Measurements from ENCODE around the gene GSTM4.
"Not testable (repeated sequence)": the region's sequence is repeated elsewhere in the genome, so short reads cannot be mapped to it uniquely, and the experiment has no call there.

The GSTM4 gene

GRCh38 chr1:109660691-109661026, 4.8 kb downstream of the GSTM4 start:
- DNase-seq: not testable (repeated sequence)

DNA sequence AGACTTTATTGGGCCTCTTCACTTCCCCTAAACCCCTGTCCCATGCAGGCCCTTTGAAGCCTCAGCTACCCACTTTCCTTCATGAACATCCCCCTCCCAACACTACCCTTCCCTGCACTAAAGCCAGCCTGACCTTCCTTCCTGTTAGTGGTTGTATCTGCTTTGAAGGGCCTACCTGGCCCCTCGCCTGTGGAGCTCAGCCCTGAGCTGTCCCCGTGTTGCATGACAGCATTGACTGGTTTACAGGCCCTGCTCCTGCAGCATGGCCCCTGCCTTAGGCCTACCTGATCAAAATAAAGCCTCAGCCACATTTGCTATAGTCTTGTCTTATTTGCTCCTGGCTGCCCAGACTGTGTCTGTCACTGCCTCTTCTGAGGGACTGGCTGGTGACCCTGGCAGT, 5.5 kb downstream of the GSTM4 start:
- DNase-seq: no peak

GRCh38 chr1:109664671-109665070, 8.8 kb downstream of the GSTM4 start:
- no peak for DNase-seq

DNA sequence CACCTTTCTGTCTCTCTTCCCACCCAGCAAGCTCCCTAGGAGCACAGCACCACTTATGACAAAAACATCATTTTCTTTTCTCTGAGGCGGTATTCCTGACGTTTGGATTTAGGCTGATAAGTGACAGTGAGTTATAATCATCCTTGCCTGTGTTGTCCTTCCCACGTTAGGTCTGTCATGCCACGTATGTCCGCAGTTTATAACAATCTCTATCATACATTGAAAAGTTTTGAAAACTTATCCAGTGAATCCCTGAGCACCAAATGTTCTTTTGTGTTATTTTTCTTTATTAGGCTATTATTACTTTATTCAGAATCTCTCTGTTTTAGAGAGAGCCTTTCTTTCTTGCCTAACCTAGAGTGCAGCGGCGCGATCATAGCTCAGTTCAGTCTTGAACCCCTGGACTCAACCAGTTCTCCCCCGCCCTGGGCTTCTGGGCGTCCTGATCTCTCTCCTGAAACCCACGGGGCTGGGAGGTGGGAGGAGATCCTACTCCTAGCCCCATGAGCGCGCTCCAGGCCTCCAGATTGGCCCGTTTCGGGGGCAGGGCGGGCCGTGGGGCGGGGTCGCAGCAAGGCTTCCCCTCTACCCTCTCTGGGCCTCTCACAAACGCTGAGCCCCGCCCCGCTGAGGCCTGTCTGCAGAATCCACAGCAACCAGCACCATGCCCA, 11.7 kb downstream of the GSTM4 start, which contains the start of gene GSTM2:
Gene GSTM2 (plus strand): TSS at position 606 of the 671 bp plus-strand sequence. CDS start 59 bp downstream, at position 665.
- peak in 54 of 56 donors; percentile 37 to 96 (median 81) for DNase-seq

GRCh38 chr1:109668123-109668775, 12.3 kb downstream of the GSTM4 start:
- no peak for DNase-seq

DNA sequence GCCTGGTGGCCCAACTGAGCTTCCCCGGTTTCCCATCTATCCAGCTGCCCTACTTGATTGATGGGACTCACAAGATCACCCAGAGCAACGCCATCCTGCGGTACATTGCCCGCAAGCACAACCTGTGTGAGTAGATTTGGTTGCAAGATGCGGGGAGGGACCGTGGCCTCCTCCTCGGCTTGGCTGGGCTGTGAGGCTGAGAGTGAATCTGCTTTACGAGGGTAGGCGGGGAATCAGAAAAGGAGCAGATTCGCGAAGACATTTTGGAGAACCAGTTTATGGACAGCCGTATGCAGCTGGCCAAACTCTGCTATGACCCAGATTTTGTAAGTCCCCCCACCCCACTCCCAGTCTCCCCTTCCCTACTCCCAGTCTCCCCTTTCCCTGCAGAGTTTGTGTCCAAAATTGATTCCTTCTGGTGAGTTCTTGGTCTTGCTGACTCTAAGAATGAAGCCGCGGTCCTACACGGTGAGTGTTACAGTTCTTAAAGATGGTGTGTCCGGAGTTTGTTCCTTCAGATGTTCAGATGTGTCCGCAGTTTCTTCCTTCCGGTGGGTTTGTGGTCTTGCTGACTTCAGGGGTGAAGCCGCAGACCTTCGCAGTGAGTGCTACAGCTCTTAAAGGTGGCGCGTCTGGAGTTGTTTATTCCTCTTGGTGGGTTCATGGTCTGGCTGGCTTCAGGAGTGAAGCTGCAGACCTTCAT, 13.5 kb downstream of the GSTM4 start:
- no peak for DNase-seq

DNA sequence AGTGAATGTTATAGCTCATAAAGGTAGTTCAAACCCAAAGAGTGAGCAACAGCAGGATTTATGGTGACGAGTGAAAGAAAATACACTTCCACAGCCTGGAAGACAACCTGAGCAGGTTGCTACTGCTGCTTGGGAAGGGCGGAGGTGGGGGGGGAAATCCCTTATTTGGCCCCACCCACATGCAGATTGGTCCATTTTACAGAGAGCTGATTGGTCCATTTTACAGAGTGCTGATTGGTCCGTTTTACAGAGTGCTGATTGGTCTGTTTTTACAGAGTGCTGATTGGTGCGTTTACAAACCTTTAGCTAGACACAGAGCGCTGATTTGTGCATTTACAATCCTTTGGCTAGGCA, 14.0 kb downstream of the GSTM4 start:
- DNase-seq: not testable (repeated sequence)

- DNase-seq: no peak
These were observed 15.2 kb downstream of the GSTM4 start for GRCh38 chr1:109671067-109671466.

- not testable (repeated sequence) for DNase-seq
These were observed 18.0 kb downstream of the GSTM4 start for GRCh38 chr1:109673861-109674260.

- DNase-seq: not testable (repeated sequence)
These were observed 20.9 kb downstream of the GSTM4 start for GRCh38 chr1:109676683-109677381.

DNA sequence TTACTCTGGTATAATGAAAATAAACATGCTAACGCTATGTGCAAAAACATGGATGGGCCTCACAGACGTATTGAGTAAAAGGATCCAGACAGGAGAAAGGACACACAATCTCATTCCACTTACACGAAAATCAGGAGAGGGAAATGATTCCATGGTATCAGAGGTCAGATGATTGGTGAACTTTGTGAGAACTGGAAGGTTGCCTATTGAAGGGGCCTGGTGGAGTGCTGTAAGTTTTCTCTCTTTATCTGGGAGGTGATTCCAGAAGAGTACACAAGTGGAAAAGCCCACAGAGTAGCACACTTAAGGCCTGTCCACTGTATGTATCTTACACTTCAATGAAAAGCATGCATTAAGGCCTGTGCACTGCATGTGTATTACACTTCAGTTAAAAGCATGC, 21.6 kb downstream of the GSTM4 start:
- DNase-seq: no peak

DNA sequence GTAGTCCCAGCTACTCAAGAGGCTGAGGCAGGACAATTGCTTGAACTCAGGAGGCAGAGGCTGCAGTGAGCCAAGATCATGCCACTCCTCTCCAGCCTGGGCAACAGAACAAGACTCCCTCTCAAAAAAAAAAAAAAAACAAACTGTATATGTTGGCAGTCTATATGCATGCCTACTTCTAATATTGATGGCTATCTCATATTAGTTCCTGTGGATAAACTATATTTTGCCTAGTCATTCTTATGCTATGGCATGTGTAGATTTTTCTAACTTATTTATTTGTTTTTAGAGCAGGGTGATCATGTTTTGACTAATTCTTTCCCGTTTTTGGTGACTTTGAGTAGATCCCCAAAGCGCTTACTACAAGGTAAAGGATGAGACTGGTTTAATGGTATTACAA, 22.7 kb downstream of the GSTM4 start:
- DNase-seq: not testable (repeated sequence)

DNA sequence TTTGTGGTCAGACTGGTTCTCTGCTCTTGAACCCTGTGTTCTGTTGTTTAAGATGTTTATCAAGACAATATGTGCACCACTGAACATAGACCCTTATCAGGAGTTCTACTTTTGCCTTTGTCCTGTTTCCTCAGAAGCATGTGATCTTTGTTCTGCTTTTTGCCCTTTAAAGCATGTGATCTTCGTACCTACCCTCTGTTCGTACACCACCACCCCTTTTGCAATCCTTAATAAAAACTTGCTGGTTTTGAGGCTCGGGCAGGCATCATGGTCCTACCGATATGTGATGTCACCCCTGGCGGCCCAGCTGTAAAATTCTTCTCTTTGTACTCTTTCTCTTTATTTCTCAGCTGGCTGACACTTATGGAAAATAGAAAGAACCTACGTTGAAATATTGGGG, 28.9 kb downstream of the GSTM4 start:
- DNase-seq: not testable (repeated sequence)

DNA sequence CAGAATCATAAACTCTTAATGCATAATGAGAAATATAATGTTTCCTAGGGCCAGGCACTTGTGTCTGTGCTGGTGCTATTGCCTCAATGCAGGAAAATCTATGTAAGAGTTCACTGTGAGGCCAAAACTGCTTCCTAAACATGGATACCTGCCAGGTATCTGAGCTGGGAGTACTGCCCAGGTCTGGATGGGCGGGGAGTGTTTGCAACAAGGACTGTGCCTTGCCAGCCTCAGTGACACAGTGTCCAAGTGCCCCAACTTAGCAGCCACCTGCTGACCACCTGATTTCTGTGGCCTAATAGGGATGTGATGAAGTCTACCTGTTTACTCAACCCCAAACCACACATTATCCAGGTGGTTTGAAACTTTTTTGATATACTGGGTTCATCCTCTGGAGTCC, 29.5 kb downstream of the GSTM4 start:
- not testable (repeated sequence) for DNase-seq

DNA sequence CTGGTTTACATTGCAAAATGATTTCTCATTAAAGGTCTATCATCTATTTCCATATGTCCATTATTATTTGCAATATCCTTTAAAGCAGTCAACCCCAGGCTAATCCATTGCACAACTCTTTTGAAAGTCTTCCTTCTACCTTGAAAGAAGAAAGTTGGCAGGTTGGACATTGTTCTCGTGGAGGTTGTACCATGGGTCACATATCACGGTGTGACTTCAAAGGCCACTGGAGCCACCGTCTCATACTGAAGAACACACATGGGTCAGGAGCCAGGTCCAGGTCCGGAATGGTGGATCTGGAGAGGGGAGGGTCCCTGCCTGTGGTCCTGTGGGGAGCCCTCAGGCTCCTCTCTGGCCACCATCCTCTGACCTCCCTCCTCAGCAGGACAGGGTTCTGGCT, 30.0 kb downstream of the GSTM4 start:
- DNase-seq: not testable (repeated sequence)

DNA sequence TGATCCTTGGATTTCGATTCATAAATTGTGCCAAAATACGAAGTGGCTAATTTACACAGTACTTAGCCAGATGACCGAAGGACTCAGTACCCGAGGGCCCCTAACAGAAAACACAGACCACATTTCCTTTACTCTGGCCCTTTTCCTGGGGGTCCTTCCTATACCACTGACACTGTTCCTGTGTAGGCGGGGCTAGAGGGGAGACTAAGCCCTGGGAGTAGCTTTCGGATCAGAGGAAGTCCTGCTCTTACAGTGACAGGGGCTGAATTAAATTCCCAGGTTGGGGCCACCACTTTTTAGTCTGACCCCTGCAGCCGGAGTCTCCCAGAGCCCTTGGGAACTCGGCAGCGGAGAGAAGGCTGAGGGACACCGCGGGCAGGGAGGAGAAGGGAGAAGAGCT, 31.2 kb downstream of the GSTM4 start:
- DNase-seq: not testable (repeated sequence)

GRCh38 chr1:109687641-109688499, 32.0 kb downstream of the GSTM4 start, which contains the start of gene GSTM1:
Gene GSTM1, plus strand, starts transcription at chr1:109687817. Its CDS starts 57 bp downstream, at chr1:109687874.
- DNase-seq: peak in 17 of 56 donors; percentile 21 to 85 (median 64)

DNA sequence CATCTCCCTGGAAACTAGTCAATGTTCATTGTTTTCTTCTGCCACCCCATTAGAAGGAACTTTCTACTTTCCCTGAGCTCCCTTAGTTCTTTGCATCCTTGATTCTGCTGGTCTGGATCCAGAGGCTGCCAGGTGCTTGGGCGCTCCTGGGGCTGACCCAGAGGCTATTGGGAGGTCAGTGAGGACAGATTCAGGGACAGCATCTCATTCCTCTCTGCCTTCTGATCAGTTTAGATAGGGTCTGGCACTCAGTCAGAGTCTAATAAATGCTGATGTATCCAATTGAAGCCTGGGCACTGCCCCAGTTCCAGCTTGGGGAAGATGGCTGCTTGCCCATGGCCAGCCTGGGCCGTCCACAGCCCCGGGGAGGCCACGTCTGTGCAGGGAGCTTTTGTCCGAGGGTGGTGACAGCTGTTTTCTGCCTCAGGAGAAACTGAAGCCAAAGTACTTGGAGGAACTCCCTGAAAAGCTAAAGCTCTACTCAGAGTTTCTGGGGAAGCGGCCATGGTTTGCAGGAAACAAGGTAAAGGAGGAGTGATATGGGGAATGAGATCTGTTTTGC, 34.0 kb downstream of the GSTM4 start:
- peak in 4 of 56 donors; percentile 13 to 54 (median 40) for DNase-seq

- DNase-seq: no peak
These were observed 35.9 kb downstream of the GSTM4 start for GRCh38 chr1:109691759-109692158.

DNA sequence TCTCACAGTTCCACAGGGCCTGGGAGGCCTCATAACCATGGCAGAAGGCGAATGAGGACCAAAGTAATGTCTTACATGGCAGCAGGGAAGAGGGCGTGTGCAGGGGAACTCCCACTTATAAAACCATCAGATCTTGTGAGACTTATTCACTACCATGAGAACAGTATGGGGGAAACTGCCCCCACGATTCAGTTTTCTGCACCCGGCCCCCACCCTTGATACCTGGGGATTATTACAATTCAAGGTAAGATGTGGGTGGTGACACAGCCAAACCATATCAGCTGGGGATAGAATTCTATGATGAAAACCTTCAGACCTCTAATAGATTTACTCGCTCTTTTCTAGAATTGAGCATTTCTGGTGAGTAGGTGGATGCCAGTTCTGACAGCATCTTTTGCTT, 38.5 kb downstream of the GSTM4 start:
- peak in 5 of 56 donors; percentile 11 to 57 (median 21) for DNase-seq

Data from nucleus accumbens (tissue), 56 donors.